K562 (cell line): Measurements from ENCODE around the gene SERTAD4. TPM values are rescaled to one million over a fixed set of nuclear protein-coding genes. Genes with fewer than 3 reads are reported as not detected.

Experiments
- ATAC-seq: fragments of 200-7000 bp; cut with Tn5 transposase; 3 replicates; pipeline ENCODE4 v1.9.1; 2020; ENCODE audit warnings: moderate library complexity
- BruUV-seq: library from RNA; stranded (reverse); fragments of 400-500 nt; replicated peaks from 2 replicates; lab custom pipeline; 2021; lab: Mats Ljungman, UMichigan
- CTCF ChIA-PET: fragments of 300-600 bp; formaldehyde crosslinking; extraction: SDS; loops from one replicate; lab custom pipeline; 2021; ENCODE audit warnings: low intra/inter-chr PET ratio; lab: Yijun Ruan, JAX
- POLR2A ChIA-PET: fragments of 300-600, 350-650 bp; sonication (Branson Sonifier 250); formaldehyde crosslinking; extraction: SDS; loops from one replicate; lab custom pipeline; 2021; ENCODE audit warnings: antibody characterized with exemption, inconsistent platforms; lab: Yijun Ruan, JAX
- DNase-seq, 4 experiments: peaks; one replicate each; pipeline versions ENCODE4 v3.0.0 to v3.0.0-alpha.2; 2011 to 2018; ENCODE audit warnings: low spot score in 3 of 4, mixed read lengths in 3 of 4; ENCODE audit errors: extremely low read depth in 1 of 4
- FAIRE-seq: peaks from 2 replicates; lab custom pipeline; 2011; peaks lifted over from hg19 to GRCh38; lab: Jason Lieb, UNC
- H2AFZ ChIP-seq: 2 replicates; pipeline ENCODE4 v1.6.0; 2011; ENCODE audit warnings: low read depth, low read length, control low read depth, inconsistent platforms
- H3K27ac ChIP-seq: fragments of 200-600 bp; 3 replicates; pipeline ENCODE4 v1.8.0; 2011; ENCODE audit warnings: low read depth, mild to moderate bottlenecking, control low read depth, inconsistent platforms, low read length, moderate library complexity, mixed read lengths; ENCODE audit errors: extremely low read depth
- H3K27me3 ChIP-seq, 2 experiments: fragments of 300-600 bp in 1 of 2; 2 replicates in 1 of 2; 3 replicates in 1 of 2; pipeline versions ENCODE4 v1.6.0 to v1.8.0; 2011; ENCODE audit warnings: inconsistent platforms in 2 of 2, low read length in 2 of 2, mild to moderate bottlenecking in 1 of 2, mixed read lengths in 1 of 2, moderate library complexity in 1 of 2; ENCODE audit not compliant: control insufficient read depth in 2 of 2, insufficient read depth in 2 of 2
- H3K36me3 ChIP-seq: fragments of 300-600 bp; 3 replicates; pipeline ENCODE4 v1.8.0; 2011; ENCODE audit warnings: mild to moderate bottlenecking, low read length, inconsistent platforms; ENCODE audit not compliant: control insufficient read depth, insufficient read depth
- H3K4me1 ChIP-seq, 2 experiments: fragments of 200-600 bp in 1 of 2; replicated peaks in 1 of 2; 2 replicates in 1 of 2; 3 replicates in 1 of 2; pipeline versions ENCODE4 v1.5.1 to v1.8.0; 2011; ENCODE audit warnings: inconsistent platforms in 2 of 2, low read length in 2 of 2, mild to moderate bottlenecking in 1 of 2, mixed read lengths in 1 of 2, moderate library complexity in 1 of 2; ENCODE audit not compliant: control insufficient read depth in 2 of 2, insufficient read depth in 2 of 2
- H3K4me2 ChIP-seq: 2 replicates; pipeline ENCODE4 v1.6.1; 2011; ENCODE audit warnings: low read length, control low read depth, inconsistent platforms, mixed read lengths; ENCODE audit not compliant: insufficient read depth
- H3K4me3 ChIP-seq: fragments of 200-600 bp; sonication (generic), shearing (Covaris generic); 2 replicates; pipeline ENCODE4 v1.5.1; 2016; ENCODE audit warnings: control low read depth, inconsistent platforms
- H3K79me2 ChIP-seq: fragments of 200-600 bp; 3 replicates; pipeline ENCODE4 v1.8.0; 2011; ENCODE audit warnings: low read length, inconsistent platforms; ENCODE audit not compliant: control insufficient read depth, insufficient read depth
- H3K9ac ChIP-seq, 2 experiments: 2 replicates each; pipeline versions ENCODE4 v1.6.0 to v1.6.1; 2011; ENCODE audit warnings: low read depth in 2 of 2, low read length in 2 of 2, control low read depth in 1 of 2, inconsistent platforms in 1 of 2, mild to moderate bottlenecking in 1 of 2, mixed read lengths in 1 of 2; ENCODE audit not compliant: insufficient read depth in 1 of 2
- H3K9me1 ChIP-seq: one replicate; pipeline ENCODE4 v1.6.0; 2011; ENCODE audit warnings: inconsistent platforms, mild to moderate bottlenecking, low read length, moderate library complexity; ENCODE audit not compliant: control insufficient read depth, insufficient read depth
- H3K9me3 ChIP-seq: replicated peaks from 2 replicates; pipeline ENCODE4 v1.5.1; 2011; ENCODE audit warnings: low read depth, low read length, inconsistent platforms; ENCODE audit not compliant: control insufficient read depth, insufficient read depth
- H4K20me1 ChIP-seq: replicated peaks from 2 replicates; pipeline ENCODE4 v1.6.1; 2011; ENCODE audit warnings: low read length, inconsistent platforms, mixed read lengths; ENCODE audit not compliant: control insufficient read depth, insufficient read depth
- ESRRA ChIP-seq: fragments of 450-650 bp; IDR thresholded peaks from 2 replicates; pipeline ENCODE4 v1.6.1; 2014; ENCODE audit warnings: low read depth, mild to moderate bottlenecking, moderate library complexity, borderline replicate concordance
- EZH2 ChIP-seq: IDR thresholded peaks from 2 replicates; pipeline ENCODE4 v1.6.1; 2012; ENCODE audit warnings: low read depth, mild to moderate bottlenecking, inconsistent platforms, low read length, borderline replicate concordance
- NCOA6 ChIP-seq: fragments of 450-650 bp; IDR thresholded peaks from 2 replicates; pipeline ENCODE4 v1.6.1; 2017; ENCODE audit warnings: mild to moderate bottlenecking
- ZNF24 ChIP-seq: fragments of 450-650 bp; IDR thresholded peaks from 2 replicates; pipeline ENCODE4 v1.6.1; 2016
- ZNF444 ChIP-seq: fragments of 250-450 bp; sonication (Bioruptor Pico); IDR thresholded peaks from 2 replicates; pipeline ENCODE4 v1.4.0; 2020; ENCODE audit warnings: mild to moderate bottlenecking, moderate library complexity
- ZSCAN29 ChIP-seq: fragments of 450-650 bp; IDR thresholded peaks from 2 replicates; pipeline ENCODE4 v1.6.1; 2017
- WGBS: fragments of 100-300 bp; shearing (Covaris generic); methylation state at CpG from one replicate; pipeline ENCODE4 v1.1.6; 2016; ENCODE audit warnings: low coverage, mixed read lengths; ENCODE audit not compliant: insufficient coverage; ENCODE audit errors: missing lambda C conversion rate; 5-methylcytosine and 5-hydroxymethylcytosine counted together
- in situ Hi-C: fragments of 300-500 bp; cut with MboI; formaldehyde crosslinking; loops from 4 replicates; pipeline ENCODE4 v1.15.0; 2018; ENCODE audit warnings: inconsistent platforms, mixed read lengths
- intact Hi-C: fragments of 100-400 bp; cut with micrococcal nuclease; formaldehyde crosslinking; loops from 2 replicates; pipeline ENCODE4 v1.14.2; 2022
- polyA plus RNA-seq, 8 experiments: library from polyadenylated mRNA; depleted of rRNA in 4 of 8; stranded (reverse) in 5 of 8; unstranded in 3 of 8; fragments of >200 nt; fragmentation: Nextera tagmentation in 2 of 8; fragmentation: Illumina TruSeq in 1 of 8; extraction: Ambion mirVana in 2 of 8; extraction: Trizol in 1 of 8; gene quantifications; 2 replicates each; pipeline versions ENCODE4 v1.2.1 to v1.2.3, GENCODE V29; 2011 to 2014; ENCODE audit warnings: inconsistent platforms in 1 of 8, missing spikeins in 1 of 8
- total RNA-seq, 7 experiments: library from RNA; depleted of rRNA in 6 of 7; stranded (reverse); fragments of >200 nt in 6 of 7; fragmentation: Illumina TruSeq in 2 of 7; extraction: Trizol in 2 of 7; gene quantifications; 2 replicates each; pipeline versions ENCODE4 v1.2.1 to v1.2.3, GENCODE V29; 2011 to 2021; ENCODE audit warnings: low replicate concordance in 1 of 7
- TF ChIP-seq, protein P1 (sequence below): fragments of 450-650 bp; IDR thresholded peaks from 2 replicates; pipeline ENCODE4 v1.7.1; 2018; ENCODE audit warnings: mild to moderate bottlenecking, low read depth; ENCODE audit not compliant: partially characterized antibody

SERTAD4 gene
- total and polyA plus RNA-seq, 9 of the 15 experiments (the other 6 are each of a cell fraction or from before 2014, with no cell fraction given), result not detected

DNA sequence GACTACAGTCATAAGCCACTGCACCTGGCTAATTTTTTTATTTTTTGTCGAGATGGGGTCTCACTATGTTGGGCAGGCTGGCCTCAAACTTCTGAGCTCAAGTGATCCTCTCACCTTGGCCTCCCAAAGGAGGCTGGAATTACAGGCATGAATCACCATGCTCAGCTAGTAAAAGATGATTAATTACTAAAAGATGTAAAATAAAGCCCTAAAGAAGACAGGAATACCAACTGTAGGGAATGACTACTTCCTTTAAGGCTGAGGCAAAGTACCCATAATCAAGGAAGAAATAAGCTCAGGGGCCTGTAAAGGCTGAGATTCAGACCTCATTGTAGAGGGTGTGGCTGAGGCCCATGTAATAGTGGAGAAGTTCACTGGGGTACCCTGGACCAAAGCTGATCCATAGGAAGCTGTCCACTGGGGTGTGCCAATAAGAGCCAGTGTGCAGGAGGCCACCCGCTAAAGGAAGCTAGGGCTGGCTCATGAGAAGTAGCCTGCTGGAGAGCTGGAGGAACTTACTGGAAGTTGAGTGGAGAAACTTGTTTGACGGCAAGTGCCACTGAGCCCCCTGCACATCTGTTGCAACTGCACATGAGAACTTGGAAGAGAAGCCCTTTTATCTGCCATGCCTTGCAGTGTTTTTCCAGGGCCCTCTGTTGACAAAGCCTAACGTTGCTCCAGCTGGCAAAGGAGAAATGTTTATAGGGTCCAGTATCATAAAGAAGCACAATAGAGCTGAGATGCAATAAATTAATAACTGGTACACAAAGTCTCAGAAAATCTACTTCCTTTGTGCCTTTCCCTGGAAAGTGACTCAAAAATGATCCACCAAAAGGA lies 17.8 kb upstream of the SERTAD4 start:
- Histone ChIP-seq H3K79me2 (no peaks in the 10 kb centered on the region), H3K27me3 (no peaks in the 10 kb centered on the region), H3K4me1 (no peaks in the 10 kb centered on the region), H3K27ac (no peak overlapping the region), H4K20me1 (no peaks in the 10 kb centered on the region), H3K9me1 (no peaks in the 10 kb centered on the region), H2AFZ (no peak overlapping the region), H3K4me3 (no peak overlapping the region), H3K9me3 (no peaks in the 10 kb centered on the region), H3K36me3 (no peaks in the 10 kb centered on the region), H3K9ac (no peak overlapping the region), H3K4me2 (no peak overlapping the region)
- TF ChIP-seq ZNF24 (no peak), NCOA6 (no peak), ZSCAN29 (no peak), EZH2 (no peak), ESRRA (no peak), ZNF444 (CRISPR knock-in tag) (no peak)
- TF ChIP-seq, protein P1, sequence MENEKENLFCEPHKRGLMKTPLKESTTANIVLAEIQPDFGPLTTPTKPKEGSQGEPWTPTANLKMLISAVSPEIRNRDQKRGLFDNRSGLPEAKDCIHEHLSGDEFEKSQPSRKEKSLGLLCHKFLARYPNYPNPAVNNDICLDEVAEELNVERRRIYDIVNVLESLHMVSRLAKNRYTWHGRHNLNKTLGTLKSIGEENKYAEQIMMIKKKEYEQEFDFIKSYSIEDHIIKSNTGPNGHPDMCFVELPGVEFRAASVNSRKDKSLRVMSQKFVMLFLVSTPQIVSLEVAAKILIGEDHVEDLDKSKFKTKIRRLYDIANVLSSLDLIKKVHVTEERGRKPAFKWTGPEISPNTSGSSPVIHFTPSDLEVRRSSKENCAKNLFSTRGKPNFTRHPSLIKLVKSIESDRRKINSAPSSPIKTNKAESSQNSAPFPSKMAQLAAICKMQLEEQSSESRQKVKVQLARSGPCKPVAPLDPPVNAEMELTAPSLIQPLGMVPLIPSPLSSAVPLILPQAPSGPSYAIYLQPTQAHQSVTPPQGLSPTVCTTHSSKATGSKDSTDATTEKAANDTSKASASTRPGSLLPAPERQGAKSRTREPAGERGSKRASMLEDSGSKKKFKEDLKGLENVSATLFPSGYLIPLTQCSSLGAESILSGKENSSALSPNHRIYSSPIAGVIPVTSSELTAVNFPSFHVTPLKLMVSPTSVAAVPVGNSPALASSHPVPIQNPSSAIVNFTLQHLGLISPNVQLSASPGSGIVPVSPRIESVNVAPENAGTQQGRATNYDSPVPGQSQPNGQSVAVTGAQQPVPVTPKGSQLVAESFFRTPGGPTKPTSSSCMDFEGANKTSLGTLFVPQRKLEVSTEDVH, result no peak
- 0% methylated on average over 4 of the region's 4 CpGs for WGBS
- POLR2A ChIA-PET, result interaction anchor here (0.6 kb wide), 1 partner anchor 17 kb away, joined by 4 read pairs; no protein-coding TSS in a partner anchor
- BruUV-seq, result no TSS peak
- intact Hi-C loops, result no loop called here
- CTCF ChIA-PET, result no interaction called here
- no peak for ATAC-seq
- DNase-seq, result no peak
- no peak for FAIRE-seq
- in situ Hi-C loops, result no loop called here
